Stimulated activated naive CD8-positive, alpha-beta T cell treated with anti-CD3 and anti-CD28 coated beads, Interleukin-15, Interleukin-2, amounts not matched to agents 100 U/mL and 50 U/mL, for 24 hours (primary cell): ENCODE results near the gene CCPG1.

ENCODE experiments used
- ATAC-seq: fragments of 150-1000 bp; cut with Tn5 transposase; one replicate; pipeline ENCODE4 v1.10.0; 2021
- DNase-seq: peaks from one replicate; pipeline ENCODE4 v3.0.0; 2021

CCPG1 gene

GRCh38 chr15:55387027-55387426, 21.1 kb downstream of the CCPG1 start:
- no peak for ATAC-seq
- no peak for DNase-seq

GRCh38 chr15:55383687-55384086, 24.5 kb downstream of the CCPG1 start:
- DNase-seq, result no peak
- ATAC-seq, result no peak

GRCh38 chr15:55381595-55381994, 26.6 kb downstream of the CCPG1 start:
- ATAC-seq (no peak), DNase-seq (no peak)

- DNase-seq (no peak), ATAC-seq (no peak)
Observed at GRCh38 chr15:55379095-55379494, 29.1 kb downstream of the CCPG1 start.

GRCh38 chr15:55372701-55373440, 35.3 kb downstream of the CCPG1 start:
- DNase-seq (no peak), ATAC-seq (no peak)

GRCh38 chr15:55366981-55367380, 41.2 kb downstream of the CCPG1 start:
- DNase-seq (no peak), ATAC-seq (no peak)

- DNase-seq (no peak), ATAC-seq (no peak)
Observed at GRCh38 chr15:55362641-55363040, 45.5 kb downstream of the CCPG1 start.

- no peak for DNase-seq
Observed at GRCh38 chr15:55361048-55361447, 47.1 kb downstream of the CCPG1 start.

GRCh38 chr15:55360256-55360655, 47.9 kb downstream of the CCPG1 start:
- ATAC-seq (no peak), DNase-seq (no peak)

More at GRCh38 chr15:55361048-55361447, 47.1 kb downstream of the CCPG1 start:
- no peak for ATAC-seq

- ATAC-seq (no peak), DNase-seq (no peak)
Observed at GRCh38 chr15:55358471-55358870, 49.7 kb downstream of the CCPG1 start.

- DNase-seq (no peak), ATAC-seq (no peak)
Observed at GRCh38 chr15:55357774-55358173, 50.4 kb downstream of the CCPG1 start.

- DNase-seq (no peak), ATAC-seq (no peak)
Observed at GRCh38 chr15:55356985-55357585, 51.1 kb downstream of the CCPG1 start.

- DNase-seq, result no peak
Observed at GRCh38 chr15:55353025-55353424, 55.1 kb downstream of the CCPG1 start.

GRCh38 chr15:55349282-55349681, 58.9 kb downstream of the CCPG1 start:
- ATAC-seq (no peak), DNase-seq (no peak)

More at GRCh38 chr15:55353025-55353424, 55.1 kb downstream of the CCPG1 start:
- no peak for ATAC-seq

GRCh38 chr15:55348281-55348778, 59.8 kb downstream of the CCPG1 start:
- DNase-seq, result no peak
- ATAC-seq, result no peak

- ATAC-seq (no peak), DNase-seq (no peak)
Observed at GRCh38 chr15:55344206-55344605, 64.0 kb downstream of the CCPG1 start.

GRCh38 chr15:55343168-55343567, 65.0 kb downstream of the CCPG1 start:
- ATAC-seq, result no peak

GRCh38 chr15:55337160-55337559, 71.0 kb downstream of the CCPG1 start:
- ATAC-seq (no peak), DNase-seq (no peak)

More at GRCh38 chr15:55343168-55343567, 65.0 kb downstream of the CCPG1 start:
- DNase-seq, result no peak

- no peak for ATAC-seq
- DNase-seq, result no peak
Observed at GRCh38 chr15:55334997-55335396, 73.2 kb downstream of the CCPG1 start.

GRCh38 chr15:55334371-55334770, 73.8 kb downstream of the CCPG1 start:
- ATAC-seq (no peak), DNase-seq (no peak)

- ATAC-seq (no peak), DNase-seq (no peak)
Observed at GRCh38 chr15:55327387-55327786, 80.8 kb downstream of the CCPG1 start.

- ATAC-seq (no peak), DNase-seq (no peak)
Observed at GRCh38 chr15:55322467-55322866, 85.7 kb downstream of the CCPG1 start.

- no peak for DNase-seq
- no peak for ATAC-seq
Observed at GRCh38 chr15:55320963-55321362, 87.2 kb downstream of the CCPG1 start.

- ATAC-seq, result no peak
- DNase-seq, result no peak
Observed at GRCh38 chr15:55320238-55320550, 88.0 kb downstream of the CCPG1 start.
